GM19395 (cell line): ENCODE data around the gene AREL1.

Source experiments
- ATAC-seq: cut with Tn5 transposase; IDR thresholded peaks from one replicate; pipeline ENCODE4 v1.9.1; 2021; ENCODE audit warnings: mild to moderate bottlenecking, moderate library complexity; ENCODE audit not compliant: unreplicated experiment

The AREL1 gene

GRCh38 chr14:74660863-74661262 is 52.0 kb downstream of the AREL1 start:
- no peak for ATAC-seq

GRCh38 chr14:74660167-74660566 is 52.7 kb downstream of the AREL1 start:
- no peak for ATAC-seq

- no peak for ATAC-seq
Observed at GRCh38 chr14:74658535-74659131, 54.2 kb downstream of the AREL1 start.

GRCh38 chr14:74656964-74657363 is 55.9 kb downstream of the AREL1 start:
- no peak for ATAC-seq

- ATAC-seq, result no peak
Observed at GRCh38 chr14:74655599-74656395, 57.1 kb downstream of the AREL1 start.

GRCh38 chr14:74654931-74655330 is 57.9 kb downstream of the AREL1 start:
- ATAC-seq, result no peak

GRCh38 chr14:74653386-74654138 is 59.3 kb downstream of the AREL1 start:
- ATAC-seq, result no peak

GRCh38 chr14:74652541-74652940 is 60.3 kb downstream of the AREL1 start:
- no peak for ATAC-seq

GRCh38 chr14:74650927-74651686 is 61.8 kb downstream of the AREL1 start:
- ATAC-seq, result no peak

- no peak for ATAC-seq
Observed at GRCh38 chr14:74649673-74650072, 63.2 kb downstream of the AREL1 start.

- ATAC-seq, result no peak
Observed at GRCh38 chr14:74649167-74649566, 63.7 kb downstream of the AREL1 start.

- ATAC-seq, result no peak
Observed at GRCh38 chr14:74648601-74649000, 64.3 kb downstream of the AREL1 start.

GRCh38 chr14:74647678-74648461 is 65.0 kb downstream of the AREL1 start:
- ATAC-seq, result no peak

GRCh38 chr14:74647061-74647677 is 65.7 kb downstream of the AREL1 start:
- ATAC-seq, result no peak

- ATAC-seq, result no peak
Observed at GRCh38 chr14:74645756-74646470, 67.0 kb downstream of the AREL1 start.

- no peak for ATAC-seq
Observed at GRCh38 chr14:74645244-74645643, 67.6 kb downstream of the AREL1 start.

- no peak for ATAC-seq
Observed at GRCh38 chr14:74641601-74642391, 71.1 kb downstream of the AREL1 start.

GRCh38 chr14:74638966-74639365 is 73.9 kb downstream of the AREL1 start:
- no peak for ATAC-seq
